HepG2 (cell line): ENCODE measurements around the gene MLYCD. TPM values are rescaled to one million over a fixed set of nuclear protein-coding genes. Genes with fewer than 3 reads are reported as not detected.

Experiments
- CBX2 ChIP-seq, 2 experiments: fragments of 200-600 bp in 1 of 2; sonication (generic); formaldehyde crosslinking in 1 of 2; IDR thresholded peaks; 2 replicates each; pipeline versions ENCODE4 v1.7.0 to v1.8.1; 2018 to 2022; ENCODE audit warnings: low read depth in 2 of 2, low read length in 1 of 2, mild to moderate bottlenecking in 1 of 2, missing genetic modification reagents in 1 of 2
- FOSL2 ChIP-seq: sonication (generic); formaldehyde crosslinking; IDR thresholded peaks from 2 replicates; pipeline ENCODE4 v1.4.0; 2020; ENCODE audit warnings: missing genetic modification reagents
- JDP2 ChIP-seq: sonication (generic); formaldehyde crosslinking; IDR thresholded peaks from 2 replicates; pipeline ENCODE4 v1.8.1; 2022; ENCODE audit warnings: missing genetic modification reagents, borderline replicate concordance
- NCOA1 ChIP-seq: sonication (generic); formaldehyde crosslinking; IDR thresholded peaks from 2 replicates; pipeline ENCODE4 v1.9.0; 2021; ENCODE audit warnings: missing genetic modification reagents
- RAD21 ChIP-seq: fragments of 450-650 bp; formaldehyde crosslinking; IDR thresholded peaks from 2 replicates; pipeline ENCODE4 v1.5.0; 2020; ENCODE audit warnings: mild to moderate bottlenecking
- RXRA ChIP-seq: sonication (generic); formaldehyde crosslinking; IDR thresholded peaks from 2 replicates; pipeline ENCODE4 v1.5.1; 2020; ENCODE audit warnings: missing genetic modification reagents
- SOX13 ChIP-seq, 3 experiments: fragments of 450-650 bp in 1 of 3; sonication (generic) in 1 of 3; formaldehyde crosslinking in 1 of 3; IDR thresholded peaks in 2 of 3; conservative IDR thresholded peaks in 1 of 3; 2 replicates each; pipeline versions ENCODE4 v1.5.0 to v1.6.1; 2016 to 2020; ENCODE audit warnings: antibody characterized with exemption in 1 of 3, mild to moderate bottlenecking in 1 of 3, missing compliant biosample characterization in 1 of 3, missing genetic modification reagents in 1 of 3, moderate library complexity in 1 of 3
- TEAD3 ChIP-seq: optimal IDR thresholded peaks from 2 replicates; pipeline ENCODE3; 2016; ENCODE audit warnings: borderline replicate concordance
- YEATS4 ChIP-seq: sonication (generic); formaldehyde crosslinking; IDR thresholded peaks from 2 replicates; pipeline ENCODE4 v1.4.0; 2020; ENCODE audit warnings: missing genetic modification reagents, borderline replicate concordance
- ZNF10 ChIP-seq: sonication (generic); formaldehyde crosslinking; IDR thresholded peaks from 2 replicates; pipeline ENCODE4 v1.4.0; 2020; ENCODE audit warnings: mild to moderate bottlenecking, low read depth, missing genetic modification reagents, borderline replicate concordance
- ZNF589 ChIP-seq: sonication (generic); formaldehyde crosslinking; conservative IDR thresholded peaks from 2 replicates; pipeline ENCODE4 v1.8.0; 2022; ENCODE audit warnings: mild to moderate bottlenecking, moderate library complexity, missing genetic modification reagents
- polyA plus RNA-seq, 8 experiments: library from polyadenylated mRNA; depleted of rRNA in 3 of 8; stranded (reverse) in 7 of 8; unstranded in 1 of 8; fragments of >200 nt; fragmentation: Illumina TruSeq in 4 of 8; extraction: Trizol in 4 of 8; gene quantifications; 2 replicates each; pipeline versions ENCODE4 v1.2.1 to v1.2.3, GENCODE V29; 2011 to 2016; ENCODE audit warnings: low read depth in 4 of 8, missing spikeins in 1 of 8, mixed read lengths in 1 of 8; ENCODE audit not compliant: insufficient read depth in 1 of 8
- total RNA-seq, 5 experiments: library from RNA; depleted of rRNA; stranded (reverse); fragments of >200 nt; fragmentation: Illumina TruSeq; extraction: Trizol; gene quantifications; 2 replicates each; pipeline ENCODE4 v1.2.3, GENCODE V29; 2016; ENCODE audit warnings: low read depth in 1 of 5
- TF ChIP-seq, protein P1 (sequence below): sonication (generic); formaldehyde crosslinking; IDR thresholded peaks from 2 replicates; pipeline ENCODE4 v1.4.0; 2020; ENCODE audit warnings: missing genetic modification reagents, mild to moderate bottlenecking, borderline replicate concordance
- TF ChIP-seq, protein P2 (sequence below): sonication (generic); formaldehyde crosslinking; IDR thresholded peaks from 2 replicates; pipeline ENCODE4 v1.5.1; 2020; ENCODE audit warnings: mild to moderate bottlenecking, missing genetic modification reagents, borderline replicate concordance

MLYCD gene
- total and polyA plus RNA-seq, 2 of the 13 experiments (the other 11 are each of a cell fraction or from before 2014, with no cell fraction given) = 1.8 to 4.0 TPM

DNA sequence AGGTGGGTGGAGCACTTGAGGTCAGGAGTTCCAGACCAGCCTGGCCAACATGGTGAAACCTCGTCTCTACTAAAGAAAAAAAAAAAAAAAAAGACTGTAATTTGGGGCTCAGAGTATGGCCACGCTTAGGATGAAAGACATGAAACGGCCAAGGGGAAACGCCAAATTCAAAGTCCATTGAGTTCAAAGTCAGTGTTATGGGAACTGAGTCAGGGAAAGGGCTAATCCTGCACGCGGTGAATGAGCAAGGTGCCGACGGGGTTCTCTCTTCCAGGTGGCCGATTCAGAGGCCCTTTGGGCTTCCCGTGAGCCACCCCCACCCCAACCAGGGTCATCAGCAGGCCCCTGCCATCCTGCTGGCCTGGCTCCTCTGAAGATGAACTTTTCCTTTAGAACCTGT, 46.7 kb downstream of the MLYCD start (continued):
- TF ChIP-seq RAD21 (CRISPR knock-in tag) (no peak), NCOA1 (CRISPR knock-in tag) (no peak), YEATS4 (CRISPR knock-in tag) (no peak), SOX13 (IDR thresholded peaks at IDR 0.05) (no peak), SOX13 (CRISPR knock-in tag; conservative IDR thresholded peaks at IDR 0.05 in 1 of 2, IDR thresholded peaks at IDR 0.05 in 1 of 2) (0 out of 4 replicates have a peak, but pooled peaks of 1 of the 2 experiments have one; percentile 24), ZNF589 (CRISPR knock-in tag) (no peak), FOSL2 (CRISPR knock-in tag) (peak; percentile 43), TEAD3 (CRISPR knock-in tag) (no peak), CBX2 (IDR thresholded peaks at IDR 0.05; ENCODE audit: low read depth, low read length) (0 out of 2 replicates have a peak, but pooled peaks have one; percentile 31), CBX2 (CRISPR knock-in tag; IDR thresholded peaks at IDR 0.05; ENCODE audit: low read depth) (no peak), JDP2 (no peak), ZNF10 (CRISPR knock-in tag) (no peak), RXRA (CRISPR knock-in tag) (peak; percentile 54; the same call in 1 of the 2 replicates)
- TF ChIP-seq, protein P1, sequence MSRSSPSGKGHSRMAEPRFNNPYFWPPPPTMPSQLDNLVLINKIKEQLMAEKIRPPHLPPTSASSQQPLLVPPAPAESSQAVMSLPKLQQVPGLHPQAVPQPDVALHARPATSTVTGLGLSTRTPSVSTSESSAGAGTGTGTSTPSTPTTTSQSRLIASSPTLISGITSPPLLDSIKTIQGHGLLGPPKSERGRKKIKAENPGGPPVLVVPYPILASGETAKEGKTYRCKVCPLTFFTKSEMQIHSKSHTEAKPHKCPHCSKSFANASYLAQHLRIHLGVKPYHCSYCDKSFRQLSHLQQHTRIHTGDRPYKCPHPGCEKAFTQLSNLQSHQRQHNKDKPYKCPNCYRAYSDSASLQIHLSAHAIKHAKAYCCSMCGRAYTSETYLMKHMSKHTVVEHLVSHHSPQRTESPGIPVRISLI (CRISPR knock-in tag) = 0 out of 2 replicates have a peak, but pooled peaks have one; percentile 22
- TF ChIP-seq, protein P2, sequence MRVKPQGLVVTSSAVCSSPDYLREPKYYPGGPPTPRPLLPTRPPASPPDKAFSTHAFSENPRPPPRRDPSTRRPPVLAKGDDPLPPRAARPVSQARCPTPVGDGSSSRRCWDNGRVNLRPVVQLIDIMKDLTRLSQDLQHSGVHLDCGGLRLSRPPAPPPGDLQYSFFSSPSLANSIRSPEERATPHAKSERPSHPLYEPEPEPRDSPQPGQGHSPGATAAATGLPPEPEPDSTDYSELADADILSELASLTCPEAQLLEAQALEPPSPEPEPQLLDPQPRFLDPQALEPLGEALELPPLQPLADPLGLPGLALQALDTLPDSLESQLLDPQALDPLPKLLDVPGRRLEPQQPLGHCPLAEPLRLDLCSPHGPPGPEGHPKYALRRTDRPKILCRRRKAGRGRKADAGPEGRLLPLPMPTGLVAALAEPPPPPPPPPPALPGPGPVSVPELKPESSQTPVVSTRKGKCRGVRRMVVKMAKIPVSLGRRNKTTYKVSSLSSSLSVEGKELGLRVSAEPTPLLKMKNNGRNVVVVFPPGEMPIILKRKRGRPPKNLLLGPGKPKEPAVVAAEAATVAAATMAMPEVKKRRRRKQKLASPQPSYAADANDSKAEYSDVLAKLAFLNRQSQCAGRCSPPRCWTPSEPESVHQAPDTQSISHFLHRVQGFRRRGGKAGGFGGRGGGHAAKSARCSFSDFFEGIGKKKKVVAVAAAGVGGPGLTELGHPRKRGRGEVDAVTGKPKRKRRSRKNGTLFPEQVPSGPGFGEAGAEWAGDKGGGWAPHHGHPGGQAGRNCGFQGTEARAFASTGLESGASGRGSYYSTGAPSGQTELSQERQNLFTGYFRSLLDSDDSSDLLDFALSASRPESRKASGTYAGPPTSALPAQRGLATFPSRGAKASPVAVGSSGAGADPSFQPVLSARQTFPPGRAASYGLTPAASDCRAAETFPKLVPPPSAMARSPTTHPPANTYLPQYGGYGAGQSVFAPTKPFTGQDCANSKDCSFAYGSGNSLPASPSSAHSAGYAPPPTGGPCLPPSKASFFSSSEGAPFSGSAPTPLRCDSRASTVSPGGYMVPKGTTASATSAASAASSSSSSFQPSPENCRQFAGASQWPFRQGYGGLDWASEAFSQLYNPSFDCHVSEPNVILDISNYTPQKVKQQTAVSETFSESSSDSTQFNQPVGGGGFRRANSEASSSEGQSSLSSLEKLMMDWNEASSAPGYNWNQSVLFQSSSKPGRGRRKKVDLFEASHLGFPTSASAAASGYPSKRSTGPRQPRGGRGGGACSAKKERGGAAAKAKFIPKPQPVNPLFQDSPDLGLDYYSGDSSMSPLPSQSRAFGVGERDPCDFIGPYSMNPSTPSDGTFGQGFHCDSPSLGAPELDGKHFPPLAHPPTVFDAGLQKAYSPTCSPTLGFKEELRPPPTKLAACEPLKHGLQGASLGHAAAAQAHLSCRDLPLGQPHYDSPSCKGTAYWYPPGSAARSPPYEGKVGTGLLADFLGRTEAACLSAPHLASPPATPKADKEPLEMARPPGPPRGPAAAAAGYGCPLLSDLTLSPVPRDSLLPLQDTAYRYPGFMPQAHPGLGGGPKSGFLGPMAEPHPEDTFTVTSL (CRISPR knock-in tag) = 0 out of 2 replicates have a peak, but pooled peaks have one; percentile 31
